Measurements from ENCODE around the gene KRTAP6-1.

The KRTAP6-1 gene, protein sequence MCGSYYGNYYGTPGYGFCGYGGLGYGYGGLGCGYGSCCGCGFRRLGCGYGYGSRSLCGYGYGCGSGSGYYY

DNA sequence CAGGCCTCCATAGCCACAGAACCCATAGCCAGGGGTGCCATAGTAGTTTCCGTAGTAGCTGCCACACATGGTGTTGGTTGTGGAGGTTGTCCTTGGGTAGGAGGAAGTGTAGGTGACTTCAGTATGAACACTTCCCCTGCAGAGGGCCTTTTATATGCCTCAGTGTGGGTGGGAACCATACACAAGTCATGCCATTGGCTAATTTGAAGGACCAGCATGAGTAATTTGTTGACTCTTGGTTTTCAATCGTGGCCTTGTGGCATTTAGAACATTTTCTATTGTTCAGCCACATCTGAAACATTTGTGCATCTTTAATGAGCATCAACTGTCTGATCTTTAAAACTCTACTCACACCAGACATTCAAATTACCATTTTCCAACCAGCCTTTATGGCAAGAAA is at the start of gene KRTAP6-1:
TSS of gene KRTAP6-1 (minus strand) at position 95 of the 400 bp plus-strand sequence. CDS start at position 69, 26 bp downstream.
- no peak for DNase-seq

DNA sequence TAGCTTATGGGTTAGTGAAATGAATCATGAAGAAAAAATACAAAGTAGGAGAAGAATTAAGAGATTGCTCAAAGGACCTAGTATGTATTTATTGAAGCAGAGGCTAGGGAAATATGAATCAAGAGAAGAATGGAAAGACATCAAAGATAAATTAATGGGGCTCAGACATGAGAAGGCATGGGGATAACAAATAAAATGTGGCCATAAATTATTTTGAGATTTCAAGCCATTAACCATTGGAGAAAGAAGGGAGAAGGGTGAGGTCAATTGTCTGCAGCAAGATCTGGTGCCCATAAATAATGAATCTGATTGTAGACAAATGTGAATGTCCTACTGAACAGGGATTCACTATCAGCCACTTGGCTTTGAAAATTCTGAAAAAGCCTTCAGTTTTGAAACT is 39.2 kb upstream of the KRTAP6-1 start:
- no peak for DNase-seq

DNA sequence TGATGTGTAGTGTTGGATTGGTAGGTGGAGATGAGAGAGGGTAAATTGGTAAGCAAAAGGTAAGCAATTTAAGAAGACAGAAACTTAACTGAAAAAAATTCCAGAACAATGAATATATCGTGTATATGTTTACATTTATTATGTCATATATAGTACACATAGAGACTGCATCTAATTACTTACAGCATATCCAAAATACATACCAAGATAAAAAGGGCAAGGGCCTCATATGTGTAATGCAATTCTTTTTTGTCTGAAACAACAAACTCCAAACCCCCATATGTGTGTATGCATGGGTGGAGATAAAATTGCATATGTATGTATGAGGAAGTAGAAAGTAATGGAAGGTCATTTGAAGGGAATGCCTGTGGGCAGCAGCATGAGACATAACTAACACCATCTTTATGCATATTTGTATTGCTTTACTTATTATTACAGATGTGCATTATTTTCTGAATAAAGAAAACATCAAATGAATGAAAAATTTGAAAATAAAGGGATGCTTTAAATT is 33.2 kb upstream of the KRTAP6-1 start:
- DNase-seq, result no peak

DNA sequence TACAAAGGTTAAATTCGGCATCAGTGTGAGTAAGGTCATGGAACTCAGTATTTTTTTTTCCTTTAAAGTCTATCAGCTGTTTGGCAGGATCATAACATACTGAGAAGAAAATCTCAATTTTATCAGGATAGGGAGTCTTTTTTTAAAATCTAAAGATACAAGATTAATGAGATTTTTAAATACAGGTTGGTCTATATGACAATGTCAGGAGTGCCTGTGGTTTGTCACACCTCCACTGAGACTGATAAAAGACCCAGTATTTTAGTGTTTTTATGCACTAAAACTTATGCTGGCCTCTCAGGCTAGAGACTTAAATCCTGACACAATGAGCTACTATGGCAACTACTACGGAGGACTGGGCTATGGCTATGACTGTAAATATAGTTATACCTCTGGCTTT is 28.8 kb upstream of the KRTAP6-1 start, which contains the start of gene KRTAP20-3:
TSS of gene KRTAP20-3 (plus strand) at position 301 of the 400 bp plus-strand sequence.
- DNase-seq, result no peak

DNA sequence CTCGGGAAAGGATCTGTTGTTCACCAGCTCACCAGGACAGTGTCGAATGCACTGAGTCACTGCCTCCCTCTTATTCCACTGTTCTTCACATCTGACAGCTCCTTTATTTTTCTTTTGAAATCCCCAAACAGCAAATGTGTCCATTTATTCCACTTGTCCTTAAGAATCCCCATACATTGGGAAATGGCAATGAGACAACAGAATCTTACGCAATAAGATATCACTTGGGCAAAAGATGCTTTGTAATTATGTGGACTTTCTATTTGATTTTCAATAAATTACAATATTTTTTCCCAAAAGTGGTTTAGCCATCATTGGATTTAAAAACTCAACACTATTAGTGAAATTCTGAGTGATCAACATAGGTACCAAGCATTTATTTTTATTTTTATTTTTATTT is 25.0 kb upstream of the KRTAP6-1 start:
- no peak for DNase-seq

DNA sequence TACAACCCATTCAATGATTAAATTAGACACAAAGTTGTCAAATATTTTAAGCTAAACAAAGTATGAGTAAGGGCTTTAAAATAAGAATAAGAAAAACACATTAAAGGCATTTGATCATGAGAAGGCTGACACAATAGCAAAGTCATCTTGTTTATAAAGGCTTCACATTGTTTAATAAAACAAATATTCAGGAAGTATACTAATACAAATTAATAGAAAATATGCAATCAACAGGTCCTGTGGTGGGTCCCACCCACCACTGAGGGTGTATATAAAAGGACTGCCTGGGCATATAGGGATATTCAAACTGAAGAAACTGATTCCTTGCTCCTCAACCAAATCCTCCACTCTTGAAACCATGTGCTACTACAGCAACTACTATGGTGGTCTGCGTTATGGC is 21.2 kb upstream of the KRTAP6-1 start, which contains the start of gene KRTAP20-2:
TSS of gene KRTAP20-2 (plus strand) at position 301 of the 400 bp plus-strand sequence. CDS start at position 359, 58 bp downstream.
- DNase-seq, result no peak

DNA sequence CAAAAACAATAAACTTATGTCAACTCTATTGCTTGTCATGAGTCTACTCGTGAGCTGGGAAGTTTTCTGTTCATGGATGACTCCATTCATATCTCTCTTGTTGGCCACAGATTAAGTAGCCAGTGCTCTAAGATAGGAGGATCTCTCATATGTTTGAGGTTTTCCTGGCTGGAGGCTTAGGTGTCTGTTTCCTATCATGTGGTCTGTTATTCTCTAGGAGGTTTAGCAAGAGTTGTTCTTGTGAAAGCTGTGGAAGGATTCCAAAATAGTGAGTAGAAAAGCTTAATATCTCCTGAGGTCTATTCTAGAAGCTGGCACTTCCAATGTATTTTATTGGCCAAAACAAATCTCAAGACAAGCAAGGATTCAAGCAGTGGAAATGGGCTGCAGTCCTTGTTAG is 15.5 kb upstream of the KRTAP6-1 start:
- DNase-seq, result no peak

DNA sequence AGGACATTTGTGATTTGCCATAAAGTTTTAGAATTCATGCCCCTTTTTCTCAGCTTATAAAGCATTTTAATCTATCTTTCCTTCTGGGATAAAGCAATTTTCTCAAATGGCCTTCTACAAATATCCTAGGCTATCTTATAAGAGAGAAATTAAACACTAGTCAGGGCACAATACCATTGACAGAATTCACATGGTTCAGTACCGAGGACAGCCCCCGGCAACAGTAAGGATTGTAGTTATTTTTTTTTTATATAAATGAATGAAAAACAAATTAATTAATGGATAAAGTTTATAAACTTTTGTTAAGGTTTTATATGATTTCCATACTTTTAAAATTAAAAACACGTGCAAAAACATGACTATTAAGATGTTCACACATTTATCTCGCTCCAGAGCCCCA is 14.4 kb upstream of the KRTAP6-1 start:
- DNase-seq, result no peak

DNA sequence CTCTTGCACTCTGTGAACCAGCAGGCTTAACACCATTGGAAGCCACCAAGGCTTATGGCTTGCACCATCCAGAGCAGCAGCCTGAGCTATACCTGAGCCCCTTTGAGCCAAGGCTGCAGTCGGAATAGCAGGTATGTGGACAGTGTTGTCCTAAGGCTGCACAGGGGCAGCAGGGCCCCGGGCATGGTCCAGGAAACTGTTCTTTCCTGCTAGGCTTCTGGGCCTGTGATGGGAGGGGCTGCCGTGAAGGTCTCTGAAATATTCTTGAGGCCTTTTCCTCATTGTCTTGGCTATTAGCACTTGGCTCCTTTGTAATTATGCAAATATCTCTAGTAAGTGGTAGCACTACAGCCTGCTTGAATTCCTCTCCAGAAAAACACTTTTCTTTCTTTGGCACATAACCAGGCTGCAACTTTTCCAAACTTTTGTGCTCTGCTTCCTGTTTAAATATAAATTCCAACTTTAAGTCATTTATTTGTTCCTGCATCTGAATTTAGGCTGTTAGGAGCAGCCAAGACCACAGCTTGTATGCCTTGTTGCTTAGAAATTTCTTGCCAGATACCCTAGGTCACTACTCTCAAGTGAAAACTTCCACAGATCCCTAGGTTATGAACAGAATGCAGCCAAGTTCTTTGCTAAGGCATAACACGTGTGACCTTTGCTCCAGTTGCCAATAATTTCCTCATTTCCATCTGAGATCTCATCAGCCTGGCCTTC is 11.9 kb upstream of the KRTAP6-1 start:
- no peak for DNase-seq

DNA sequence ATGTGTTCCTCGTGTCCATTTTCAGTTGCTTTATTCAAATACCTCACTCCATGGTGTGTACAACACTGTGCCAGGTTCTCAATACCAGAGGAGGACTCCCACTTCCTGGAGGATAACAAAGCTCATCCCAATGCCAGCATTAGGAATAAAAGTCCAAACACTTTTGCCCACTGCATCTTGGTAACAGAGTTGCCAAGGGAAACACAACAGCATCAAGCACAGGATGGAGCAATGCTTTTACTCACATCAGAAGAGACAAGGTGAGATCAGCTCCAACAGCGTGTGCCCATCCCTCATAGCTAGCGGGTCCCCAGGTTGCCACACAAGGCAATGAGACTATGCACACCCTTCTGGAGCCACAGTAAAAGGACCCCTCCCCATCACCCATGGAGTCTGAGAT is 9.6 kb upstream of the KRTAP6-1 start:
- DNase-seq, result no peak

DNA sequence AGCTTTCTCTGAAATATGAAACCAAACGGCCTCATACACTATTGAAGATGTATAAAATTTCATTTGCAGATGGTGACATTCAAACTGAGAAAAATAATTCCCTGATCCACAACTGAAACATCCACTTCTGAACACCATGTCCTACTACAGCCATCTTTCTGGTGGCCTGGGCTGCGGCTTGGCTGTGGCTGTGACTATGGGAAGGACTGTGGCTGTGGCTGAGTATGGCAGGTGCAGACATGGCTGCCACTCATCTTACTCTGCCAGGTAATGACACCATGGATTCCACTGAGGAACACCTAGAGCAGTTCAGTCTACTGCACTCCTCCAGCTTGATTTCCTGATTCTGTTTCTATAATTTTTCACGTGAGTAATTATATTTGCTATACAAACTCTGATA is 6.8 kb upstream of the KRTAP6-1 start, which contains the start of gene KRTAP20-4:
TSS of gene KRTAP20-4 (plus strand) at position 106 of the 400 bp plus-strand sequence.
- DNase-seq, result no peak

DNA sequence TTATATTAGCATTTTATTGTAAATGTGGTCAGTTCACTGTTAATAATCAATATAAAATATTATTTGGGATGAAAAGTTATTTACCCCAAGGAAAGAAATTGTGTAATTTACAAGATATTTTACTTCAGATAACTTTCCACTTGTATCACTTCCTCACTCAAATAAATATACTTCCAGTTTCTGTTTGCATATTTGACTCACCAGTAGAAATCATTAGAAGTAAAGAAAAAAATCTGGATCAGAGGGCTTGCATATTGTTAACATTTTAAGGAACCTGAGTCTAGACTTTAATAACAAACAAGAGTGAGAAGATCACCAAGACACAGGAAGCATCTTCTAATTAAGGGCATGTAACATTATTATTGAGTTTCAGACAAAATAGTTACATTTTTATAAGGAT is 6.3 kb upstream of the KRTAP6-1 start:
- DNase-seq, result no peak

DNA sequence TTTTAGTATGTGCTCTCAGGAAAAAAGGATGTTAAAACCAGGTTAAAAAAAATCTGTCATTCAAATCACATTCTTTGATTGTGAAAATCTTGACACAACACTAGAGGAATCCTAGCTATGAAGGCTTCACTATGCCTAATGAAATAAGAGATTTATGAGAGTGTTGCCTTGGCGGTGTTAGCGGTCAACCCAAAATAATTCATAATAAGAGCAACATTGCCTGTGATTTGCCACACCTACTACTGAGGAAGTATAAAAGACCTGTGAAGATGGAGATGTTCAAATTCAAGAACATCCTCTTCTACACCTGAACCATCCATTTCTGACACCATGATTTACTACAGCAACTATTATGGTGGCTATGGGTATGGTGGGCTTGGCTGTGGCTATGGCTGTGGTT is 2.4 kb upstream of the KRTAP6-1 start, which contains the start of gene KRTAP20-1:
TSS of gene KRTAP20-1 (plus strand) at position 301 of the 400 bp plus-strand sequence. CDS start at position 331, 30 bp downstream.
- no peak for DNase-seq

DNA sequence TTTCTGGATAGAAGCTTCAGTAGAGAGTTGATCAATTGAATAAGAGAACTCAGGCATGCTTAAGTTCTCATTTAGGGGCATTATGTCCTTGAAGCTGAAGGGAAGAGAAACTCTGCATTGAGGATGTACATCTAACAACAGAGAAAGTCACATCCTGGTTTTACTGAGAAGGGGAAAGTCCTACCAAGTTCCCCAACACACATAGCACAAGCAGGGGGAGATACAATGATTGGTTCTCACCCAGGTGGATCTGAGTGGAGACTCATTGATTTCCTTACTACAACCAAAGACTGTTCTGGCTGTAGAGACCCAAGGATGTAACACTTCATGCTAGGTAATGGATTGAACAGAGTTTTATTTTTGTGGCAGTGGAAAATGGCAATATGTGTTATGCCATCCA is 1.5 kb upstream of the KRTAP6-1 start:
- DNase-seq, result no peak

DNA sequence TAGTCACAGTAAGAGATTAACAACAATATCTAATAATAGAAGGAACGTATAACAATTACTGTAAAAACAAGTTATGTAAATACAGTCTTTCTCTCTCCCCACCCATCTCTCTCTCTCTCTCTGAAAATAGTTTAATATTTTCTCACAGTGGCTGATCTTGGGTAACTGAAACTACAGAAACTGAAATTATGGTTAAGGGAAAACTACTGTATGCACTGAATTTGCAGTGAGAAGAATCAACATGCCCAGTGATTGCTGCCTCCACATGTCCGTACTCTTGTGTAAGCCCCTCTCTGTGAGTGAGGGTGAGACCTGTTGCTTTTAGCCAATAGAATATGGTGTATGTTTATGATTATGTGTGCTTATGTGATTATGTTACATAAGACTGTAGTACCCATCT is 1.6 kb downstream of the KRTAP6-1 start:
- no peak for DNase-seq

DNA sequence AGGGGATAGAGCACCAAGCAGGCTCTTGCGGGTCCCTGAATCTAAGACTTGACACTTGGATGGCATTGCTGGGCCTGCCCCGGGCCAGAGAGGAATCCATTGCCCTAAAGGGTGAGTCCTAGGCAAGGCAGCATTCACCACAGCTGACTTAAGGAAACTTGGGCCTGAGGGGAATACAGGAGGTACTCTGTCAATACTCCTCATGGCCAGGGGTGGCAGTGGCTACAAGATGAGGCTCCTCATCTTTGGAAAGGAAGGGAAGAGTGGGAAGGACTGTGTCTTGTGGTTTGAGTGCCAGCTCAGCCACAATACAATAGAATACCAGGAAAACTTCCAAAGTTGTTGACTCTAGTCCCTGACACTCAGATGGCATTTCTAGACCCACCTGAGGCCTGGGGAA is 7.8 kb downstream of the KRTAP6-1 start:
- no peak for DNase-seq

DNA sequence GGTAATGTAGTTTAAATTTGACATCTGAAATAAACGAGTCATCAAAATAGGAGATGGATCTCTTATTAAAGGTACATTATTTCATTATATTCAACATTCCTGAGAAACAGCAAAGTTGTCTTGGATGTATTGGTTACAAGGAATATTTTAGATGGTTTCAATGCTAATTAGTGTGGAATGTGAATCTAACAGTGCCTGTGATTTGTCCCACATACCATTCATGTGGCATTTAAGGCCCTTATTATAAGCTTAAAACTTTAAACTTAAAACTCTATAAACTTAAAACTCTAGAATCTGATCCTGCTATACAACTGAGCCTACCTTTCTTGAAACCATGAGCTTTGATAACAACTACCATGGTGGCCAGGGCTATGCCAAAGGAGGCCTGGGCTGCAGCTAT is 12.9 kb downstream of the KRTAP6-1 start, which contains the start of gene KRTAP22-1:
TSS of gene KRTAP22-1 (plus strand) at position 301 of the 400 bp plus-strand sequence.
- no peak for DNase-seq

DNA sequence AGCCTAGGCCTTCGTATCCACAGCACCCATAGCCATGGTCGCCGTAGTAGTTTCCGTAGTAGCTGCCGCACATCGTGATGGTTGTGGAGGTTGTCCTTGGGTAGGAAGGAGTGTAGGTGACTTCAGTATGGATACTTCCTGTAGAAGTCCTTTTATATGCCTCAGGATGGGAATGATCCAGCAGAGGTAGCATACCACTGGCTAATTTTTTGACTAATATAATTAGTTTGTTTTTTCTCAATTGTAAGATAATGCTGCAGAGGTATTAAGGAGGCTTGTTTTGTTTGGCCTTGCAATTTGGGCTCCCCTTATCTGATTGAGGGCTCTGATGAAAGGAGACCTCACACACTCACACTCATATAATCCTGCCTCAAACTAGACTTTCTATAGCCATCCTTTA is 14.9 kb downstream of the KRTAP6-1 start, which contains the start of gene KRTAP6-2:
TSS of gene KRTAP6-2 (minus strand) at position 101 of the 400 bp plus-strand sequence. CDS start at position 73, 28 bp downstream.
- DNase-seq, result no peak

DNA sequence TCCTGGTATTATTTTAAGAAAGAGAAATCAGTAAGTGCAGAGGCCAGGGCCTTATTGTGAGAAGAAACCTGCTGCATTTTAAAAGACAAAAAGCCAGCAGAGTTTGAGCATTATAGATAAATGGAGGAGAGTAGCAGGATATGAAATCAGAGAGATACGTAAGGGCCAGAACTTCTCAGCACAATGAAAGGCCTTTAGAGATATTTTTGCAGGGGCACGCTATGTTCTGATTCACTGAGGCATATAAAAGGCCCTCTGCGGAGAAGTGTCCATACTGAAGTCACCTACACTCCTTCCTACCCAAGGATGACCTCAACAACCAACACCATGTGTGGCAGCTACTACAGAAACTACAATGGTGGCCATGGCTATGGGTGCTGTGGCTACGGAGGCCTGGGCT is 21.6 kb downstream of the KRTAP6-1 start, which contains the start of gene KRTAP6-3:
TSS of gene KRTAP6-3 (plus strand) at position 301 of the 400 bp plus-strand sequence. CDS start at position 307, 6 bp downstream.
- DNase-seq, result no peak

DNA sequence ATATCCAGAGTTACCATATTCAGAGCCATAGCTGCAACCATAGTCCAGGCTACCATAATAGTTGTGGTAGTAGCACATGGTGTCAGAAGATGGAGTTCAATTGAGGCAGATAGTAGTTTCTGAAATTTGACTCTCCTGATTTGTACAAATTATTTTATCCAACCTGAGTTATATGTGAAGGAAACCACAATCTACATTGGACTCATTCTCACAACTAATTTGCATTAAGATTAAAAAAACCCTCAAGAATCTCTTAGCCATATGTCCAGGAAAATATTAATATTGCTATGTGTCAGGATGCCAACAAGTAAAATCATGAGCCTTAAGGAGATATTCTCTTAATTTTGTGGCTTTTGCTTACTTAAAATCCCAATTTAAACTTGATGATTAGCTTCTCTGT is 23.4 kb downstream of the KRTAP6-1 start, which contains the start of gene KRTAP22-2:
TSS of gene KRTAP22-2 (minus strand) at position 101 of the 400 bp plus-strand sequence.
- no peak for DNase-seq

DNA sequence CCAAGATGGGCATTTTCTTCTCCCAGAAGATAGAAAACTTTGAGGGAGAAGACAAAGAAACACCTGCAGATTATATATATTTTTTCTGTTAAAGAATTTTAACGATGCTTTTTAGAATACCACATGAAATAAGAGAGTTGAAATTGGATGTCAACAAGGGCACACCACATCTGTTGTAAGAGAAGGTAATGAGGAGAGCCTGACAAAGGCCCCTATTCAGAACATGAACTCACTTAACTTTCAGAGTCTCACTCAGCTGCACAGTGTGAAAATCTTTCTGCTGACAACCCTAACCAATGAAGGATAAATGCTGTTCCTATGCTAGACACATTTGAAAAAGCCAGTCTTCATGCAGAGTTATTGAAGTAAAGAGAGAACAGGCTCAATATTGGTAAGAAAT is 30.9 kb downstream of the KRTAP6-1 start:
- DNase-seq, result no peak

DNA sequence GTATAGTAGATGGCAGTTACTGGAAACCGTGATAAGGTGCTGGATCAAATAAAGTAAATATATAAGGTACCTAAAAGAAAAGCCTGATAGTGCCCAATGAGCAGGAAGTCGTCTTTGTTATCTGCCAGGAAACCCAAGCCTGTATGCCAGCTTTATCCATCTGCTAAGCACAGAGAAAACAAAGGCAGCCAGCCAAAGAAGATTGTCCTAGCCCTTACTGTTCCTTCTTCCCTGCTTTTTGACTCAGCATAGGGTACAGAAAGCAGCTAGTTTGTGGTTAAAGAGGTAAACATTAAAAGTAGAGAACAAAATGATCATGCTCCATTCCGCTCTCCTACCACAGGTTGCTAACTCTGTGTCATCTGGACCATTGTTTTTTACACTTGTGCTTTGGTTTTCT is 33.6 kb downstream of the KRTAP6-1 start:
- DNase-seq, result no peak

DNA sequence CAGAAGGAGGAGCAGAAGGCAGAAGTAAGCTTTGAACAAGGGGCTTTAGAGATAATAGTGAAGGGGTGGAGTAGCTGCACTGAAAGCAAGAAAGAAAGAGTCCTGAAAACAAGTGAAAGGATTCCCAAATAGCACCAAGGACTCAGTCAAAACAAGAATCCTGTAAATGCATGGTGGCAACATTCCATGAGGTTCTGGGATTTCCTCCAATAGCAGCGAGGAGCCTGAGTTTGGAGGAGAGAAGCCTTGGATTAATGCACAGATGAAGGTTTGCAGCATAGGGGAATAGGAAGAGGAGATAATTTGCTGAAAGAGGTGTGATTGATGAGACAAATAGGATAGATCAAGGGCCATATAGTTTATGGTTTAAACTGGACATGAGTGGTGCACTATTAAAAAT is 34.4 kb downstream of the KRTAP6-1 start:
- no peak for DNase-seq

DNA sequence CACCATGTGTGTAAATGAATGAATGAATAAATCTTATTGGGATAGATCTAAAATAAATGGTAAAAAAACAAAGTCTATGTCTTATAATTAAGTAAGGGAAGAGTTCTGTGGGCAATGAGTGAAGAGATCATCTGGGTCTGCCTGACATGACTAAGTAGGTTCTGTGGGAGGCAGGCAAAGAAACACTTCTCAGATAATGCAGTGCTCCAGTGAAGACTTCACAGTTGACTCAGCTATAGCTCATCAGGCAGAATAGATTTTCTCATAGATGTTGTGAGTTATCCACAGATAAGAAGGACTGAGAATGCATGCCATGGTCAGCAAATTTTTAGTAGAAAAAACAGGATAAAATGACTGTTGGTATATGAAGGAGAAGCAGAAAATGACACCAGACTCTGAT is 36.0 kb downstream of the KRTAP6-1 start:
- DNase-seq, result no peak
